Activated CD4-positive, alpha-beta T cell treated with anti-CD3 and anti-CD28 coated beads, Interleukin-2, amount 50 U/mL, for 48 hours (primary cell): ENCODE data around the gene HYKK.
"Not testable (repeated sequence)": the region's sequence is repeated elsewhere in the genome, so short reads cannot be mapped to it uniquely, and the experiment has no call there.

Source experiments
- DNase-seq, 2 experiments: peaks; one replicate each; pipeline ENCODE4 v3.0.0-alpha.2; 2020

Gene HYKK, protein sequence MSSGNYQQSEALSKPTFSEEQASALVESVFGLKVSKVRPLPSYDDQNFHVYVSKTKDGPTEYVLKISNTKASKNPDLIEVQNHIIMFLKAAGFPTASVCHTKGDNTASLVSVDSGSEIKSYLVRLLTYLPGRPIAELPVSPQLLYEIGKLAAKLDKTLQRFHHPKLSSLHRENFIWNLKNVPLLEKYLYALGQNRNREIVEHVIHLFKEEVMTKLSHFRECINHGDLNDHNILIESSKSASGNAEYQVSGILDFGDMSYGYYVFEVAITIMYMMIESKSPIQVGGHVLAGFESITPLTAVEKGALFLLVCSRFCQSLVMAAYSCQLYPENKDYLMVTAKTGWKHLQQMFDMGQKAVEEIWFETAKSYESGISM

DNA sequence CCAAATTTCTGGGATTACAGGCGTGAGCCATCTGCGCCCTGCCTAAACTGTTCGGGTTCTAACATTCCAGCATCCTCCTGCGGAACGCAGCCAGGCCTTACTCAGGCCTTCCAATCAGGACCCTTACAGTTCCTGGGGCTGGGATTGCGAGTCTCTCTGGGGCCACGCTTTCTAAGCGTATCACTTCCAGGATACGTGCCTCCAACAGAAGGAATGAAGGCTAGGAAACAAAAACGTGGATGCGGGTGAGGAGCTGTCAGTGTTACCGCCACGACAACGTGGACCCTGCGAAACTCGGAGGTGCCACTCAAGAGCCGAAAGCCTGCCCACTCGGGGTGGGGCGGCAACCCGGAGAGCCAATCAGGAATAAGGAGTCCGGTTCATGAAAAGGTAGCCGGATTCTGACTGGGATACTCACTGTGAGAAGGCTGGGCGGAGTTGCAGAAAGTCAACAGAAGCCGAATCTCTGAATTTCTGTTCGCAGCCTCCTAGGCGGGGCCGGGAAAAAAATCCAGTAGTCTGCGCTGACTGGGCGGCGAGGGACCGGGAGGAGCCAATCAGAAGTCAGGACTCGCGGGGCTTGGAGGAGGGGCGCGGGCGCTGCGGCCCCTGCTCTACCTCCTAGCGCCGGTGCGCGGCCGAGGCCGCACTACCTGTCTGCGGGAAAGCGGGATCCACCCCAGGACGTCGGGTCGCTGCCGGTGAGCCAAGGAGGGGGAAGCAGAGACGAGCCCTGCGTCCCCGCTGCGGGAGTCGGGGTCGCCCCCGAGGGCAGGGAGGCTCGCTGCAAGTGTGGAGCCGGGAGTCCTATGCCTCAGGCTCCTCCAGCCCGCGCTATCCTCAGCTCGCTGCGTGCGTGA is at the start of gene HYKK:
Gene HYKK, plus strand, starts transcription at position 607 of the 860 bp plus-strand sequence. CDS start 5,512 bp downstream, outside the sequence.
- DNase-seq: peak; percentile 83 to 89

DNA sequence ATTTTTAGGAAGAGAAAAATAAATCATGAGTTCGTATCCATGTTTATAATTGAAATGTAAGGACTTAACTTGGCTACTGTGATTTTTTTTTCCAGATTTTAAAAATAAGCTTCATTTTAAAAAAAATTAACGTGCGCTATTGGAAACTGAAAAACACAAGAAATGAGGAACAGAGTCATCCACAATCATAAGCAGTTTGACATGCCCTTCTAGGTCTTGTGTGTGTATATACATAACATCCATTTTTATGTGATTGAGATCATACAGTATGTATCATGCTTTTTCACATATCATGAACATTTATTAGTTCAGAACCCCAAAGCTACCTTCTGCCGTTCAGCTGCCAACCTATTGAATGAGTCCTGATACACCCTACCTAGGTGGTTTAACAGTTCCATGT is 46.6 kb upstream of the HYKK start:
- DNase-seq: no peak

DNA sequence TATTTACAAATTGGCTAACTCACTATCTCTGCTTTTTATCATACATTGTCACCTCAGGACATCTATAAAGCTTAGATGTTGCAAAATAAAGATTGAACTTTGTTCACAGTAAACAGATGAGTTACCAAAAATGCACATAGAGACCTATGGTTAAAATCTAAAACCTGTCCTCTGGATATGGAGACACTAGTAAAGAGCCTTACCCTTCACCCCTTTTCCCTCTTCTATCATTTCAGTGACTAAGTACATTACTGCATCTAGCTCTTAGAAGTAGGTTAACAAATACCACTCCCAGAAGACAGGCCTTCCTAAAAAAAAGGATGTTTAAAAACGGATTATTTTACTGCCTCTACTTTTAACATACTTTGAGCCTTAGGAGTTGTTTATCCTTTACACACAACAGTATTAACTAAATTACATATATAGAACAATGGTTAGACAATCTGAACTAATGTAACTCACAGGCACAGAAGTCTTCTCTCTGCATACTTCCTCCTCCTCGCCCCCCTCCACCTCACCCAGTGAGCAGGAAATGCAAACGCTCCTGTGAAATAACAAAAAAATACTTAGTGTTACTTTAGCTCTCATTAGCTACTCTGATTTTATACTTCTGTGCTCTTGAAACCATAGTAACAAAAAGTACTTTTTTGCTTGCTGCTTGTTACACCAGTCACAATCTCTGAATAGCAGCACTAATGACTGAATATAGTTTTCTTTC is 46.0 kb upstream of the HYKK start:
- DNase-seq: no peak

DNA sequence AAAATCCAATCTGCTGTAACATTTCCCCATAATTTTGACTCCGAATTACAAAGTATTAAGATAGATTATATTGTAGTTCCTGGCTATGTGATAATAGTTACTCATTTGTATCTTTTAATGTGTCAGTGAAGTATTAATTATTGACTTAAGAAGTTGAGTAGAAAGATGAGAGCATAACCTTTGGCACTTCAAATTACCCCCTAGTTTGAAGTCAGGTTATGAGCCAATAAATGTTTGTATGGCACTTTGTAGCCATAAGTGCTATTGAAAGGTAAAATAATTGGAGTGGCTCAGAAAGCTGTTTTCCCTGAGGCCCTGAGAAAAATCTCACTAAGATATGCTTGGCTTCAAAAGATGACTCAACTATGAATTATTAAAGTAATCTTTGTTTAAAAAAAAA is 38.3 kb upstream of the HYKK start:
- DNase-seq: no peak

DNA sequence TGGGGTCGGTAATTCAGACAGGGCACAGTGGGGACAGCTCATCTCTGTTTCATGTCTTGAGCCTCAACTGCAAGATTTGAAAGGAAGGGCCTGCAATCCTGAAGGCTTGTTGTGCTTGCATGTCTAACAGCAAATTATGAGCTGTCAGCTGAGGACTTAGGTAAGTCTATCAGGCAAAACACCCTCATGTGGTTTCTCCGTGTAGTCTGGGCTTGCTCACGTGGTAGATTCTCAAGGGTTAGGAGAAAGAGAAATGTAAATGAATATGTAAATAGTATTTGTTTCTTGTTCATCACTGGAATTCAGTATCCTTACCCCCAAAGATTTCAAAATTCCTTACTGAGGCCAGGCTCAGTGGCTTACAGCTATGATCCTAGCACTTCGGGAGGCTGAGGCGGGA is 30.1 kb upstream of the HYKK start:
- DNase-seq: no peak

DNA sequence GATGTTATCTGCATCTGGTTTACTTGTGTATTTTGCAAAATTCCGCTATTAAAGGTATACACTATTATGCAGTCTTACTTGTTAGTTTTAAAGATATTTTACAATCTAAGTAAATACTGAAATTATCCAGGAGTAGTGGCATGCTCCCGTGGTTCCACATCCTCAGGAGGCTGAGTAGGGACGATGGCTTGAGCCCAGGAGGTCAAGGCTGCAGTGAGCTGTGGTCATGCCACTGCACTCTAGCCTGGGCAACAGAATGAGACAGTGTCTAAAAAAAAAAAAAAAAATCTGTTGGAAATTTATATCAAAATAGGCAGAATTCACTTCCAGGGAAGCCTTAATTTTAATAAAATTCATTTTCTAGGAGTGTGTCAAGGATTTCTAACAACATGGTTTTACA is 27.7 kb upstream of the HYKK start:
- DNase-seq: no peak

DNA sequence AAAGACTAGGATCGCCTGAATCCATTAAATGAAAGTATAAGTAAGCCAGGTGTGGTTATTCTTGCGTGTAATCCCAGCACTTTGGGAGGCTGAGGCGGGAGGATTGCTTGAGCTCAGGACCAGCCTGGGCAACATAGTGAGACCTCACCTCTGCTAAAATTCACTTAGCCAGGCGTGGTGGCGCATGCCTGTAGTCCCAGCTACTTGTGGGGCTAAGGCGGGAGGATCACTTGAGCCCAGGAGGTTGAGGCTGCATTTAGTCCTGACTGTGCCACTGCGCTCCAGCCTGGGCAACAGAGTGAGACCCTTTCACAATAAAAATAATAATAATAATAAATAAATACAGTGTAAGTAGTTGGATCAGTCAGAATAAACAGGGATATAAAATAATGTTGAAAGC is 25.5 kb upstream of the HYKK start:
- no peak for DNase-seq

DNA sequence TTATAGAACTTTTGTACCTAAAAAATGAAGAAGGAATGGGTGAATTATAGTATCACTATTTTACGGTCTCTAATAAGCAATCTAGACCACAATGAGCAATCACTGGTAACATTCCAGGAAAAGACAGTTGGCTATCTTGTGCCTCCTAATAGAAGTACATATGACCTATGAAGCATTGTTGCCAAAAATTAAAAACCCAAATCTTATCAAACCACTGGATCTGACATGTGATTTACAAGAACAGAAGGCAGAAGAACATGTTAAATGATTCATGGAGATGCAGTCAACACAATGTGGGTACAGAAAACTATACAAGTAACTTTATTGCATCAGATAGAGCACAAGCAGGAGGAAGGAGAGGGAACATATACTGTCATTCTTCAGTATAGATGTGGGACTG is 14.5 kb upstream of the HYKK start:
- no peak for DNase-seq

DNA sequence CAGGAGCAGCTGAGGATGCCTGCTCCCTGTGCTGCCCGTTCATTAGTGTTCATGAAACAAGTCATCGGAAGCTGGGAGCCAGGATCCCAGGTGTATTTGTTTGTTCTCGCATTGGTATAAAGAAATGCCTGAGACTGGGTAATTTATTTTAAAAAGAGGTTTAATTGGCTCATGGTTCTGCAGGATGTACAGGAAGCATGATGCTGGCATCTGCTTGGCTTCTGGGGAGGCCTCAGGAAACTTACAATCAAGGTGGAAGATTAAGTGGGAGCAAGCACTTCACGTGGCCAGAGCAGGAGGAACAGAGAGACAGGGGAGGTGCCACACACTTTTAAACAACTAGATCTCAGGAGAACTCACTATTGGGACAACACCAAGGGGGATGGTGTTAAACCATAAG is 5.5 kb upstream of the HYKK start:
- no peak for DNase-seq

DNA sequence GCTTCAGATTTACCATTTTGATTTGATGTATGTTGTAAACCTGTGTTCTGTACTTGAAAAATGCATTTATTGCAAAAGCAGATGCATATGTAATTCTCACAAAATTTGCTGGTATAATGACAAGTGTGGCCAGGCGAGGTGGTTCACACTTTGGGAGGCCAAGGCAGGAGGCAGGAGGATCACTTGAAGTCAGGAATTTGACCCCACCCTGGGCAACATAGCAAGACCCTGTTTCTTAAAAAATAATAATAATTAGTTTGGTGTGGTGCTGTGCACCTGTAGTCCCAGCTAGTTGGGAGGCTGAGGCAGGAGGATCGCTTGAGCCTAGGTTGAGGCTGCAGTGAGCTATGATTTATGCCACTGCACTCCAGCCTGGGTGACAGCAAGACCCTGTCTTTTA is 4.7 kb upstream of the HYKK start:
- DNase-seq: no peak

DNA sequence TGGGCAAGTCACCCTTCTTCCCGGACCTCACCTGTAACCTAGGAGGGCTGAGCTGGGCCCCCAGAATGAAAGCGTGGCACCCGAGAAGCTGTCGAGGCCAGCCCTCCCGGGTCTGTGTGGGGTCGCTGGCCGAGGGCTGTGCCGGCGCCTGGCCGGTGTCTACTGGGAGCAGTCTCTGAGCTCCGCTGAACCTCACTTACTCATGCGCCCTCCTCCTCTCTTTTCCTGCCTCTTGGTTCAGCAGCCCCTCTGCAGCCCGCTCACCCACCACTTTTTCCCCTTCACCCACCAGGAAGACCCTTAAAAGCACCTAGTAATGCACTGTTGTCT is 419 bp downstream of the HYKK start:
- peak in 1 of 2 experiments; percentile 10 for DNase-seq

DNA sequence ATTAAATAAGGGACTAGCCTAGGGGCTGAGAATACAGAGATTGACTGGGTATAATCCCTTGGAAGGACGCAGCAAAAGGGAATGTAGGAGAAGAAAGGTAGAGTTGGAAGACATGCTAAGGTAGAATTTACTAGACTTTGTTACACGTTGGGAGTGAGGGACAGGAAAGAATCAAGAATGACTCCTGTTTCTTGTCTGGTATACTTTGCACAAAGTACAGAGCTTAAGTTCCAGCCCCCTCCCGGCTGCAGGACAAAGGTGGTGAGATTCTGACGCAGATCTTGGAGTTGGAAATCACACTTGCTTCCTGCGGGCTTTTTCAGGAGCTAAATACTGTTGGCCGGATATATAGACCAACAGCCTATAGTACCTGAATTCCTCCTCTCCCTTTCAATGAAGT is 895 bp downstream of the HYKK start:
- DNase-seq: no peak

DNA sequence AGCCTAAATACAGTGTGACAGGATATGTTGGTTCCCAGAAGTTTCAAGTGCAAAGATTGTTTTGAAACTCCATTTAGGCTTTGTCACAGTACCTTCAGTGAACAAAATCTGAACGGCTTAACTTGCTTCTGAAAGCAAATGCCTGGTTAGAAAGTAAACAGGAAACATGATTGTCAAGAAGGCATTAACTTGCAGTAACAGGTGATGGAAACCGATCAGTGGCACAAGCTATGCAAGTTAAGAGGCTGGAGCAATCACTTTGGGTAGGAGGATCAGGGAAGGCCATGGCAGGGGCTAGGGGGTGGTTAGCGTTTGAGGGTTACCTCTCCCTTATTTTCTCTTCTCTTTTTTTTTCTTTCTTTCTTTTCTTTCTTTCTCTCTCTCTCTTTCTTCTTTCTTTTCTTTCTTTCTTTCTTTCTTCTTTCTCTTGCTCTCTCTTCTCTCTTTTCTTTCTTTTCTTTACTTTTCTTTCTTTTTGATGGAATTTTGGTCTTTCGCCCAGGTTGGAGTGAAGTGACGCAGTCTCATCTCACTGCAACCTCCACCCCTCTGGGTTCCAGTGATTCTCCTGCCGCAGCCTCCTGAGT is 2.4 kb downstream of the HYKK start:
- no peak for DNase-seq

DNA sequence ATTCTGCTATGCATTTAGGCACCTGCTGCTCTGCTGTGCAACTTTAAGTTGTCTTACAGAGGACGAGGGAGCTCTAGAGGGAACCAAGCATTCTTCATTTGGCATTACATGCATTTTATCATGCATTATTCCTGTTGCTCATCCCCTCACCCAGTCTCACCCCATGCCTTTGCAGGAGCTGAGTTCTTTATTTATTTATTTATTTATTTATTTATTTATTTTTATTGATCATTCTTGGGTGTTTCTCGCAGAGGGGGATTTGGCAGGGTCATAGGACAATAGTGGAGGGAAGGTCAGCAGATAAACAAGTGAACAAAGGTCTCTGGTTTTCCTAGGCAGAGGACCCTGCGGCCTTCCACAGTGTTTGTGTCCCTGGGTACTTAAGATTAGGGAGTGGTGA is 12.7 kb downstream of the HYKK start:
- DNase-seq: not testable (repeated sequence)

DNA sequence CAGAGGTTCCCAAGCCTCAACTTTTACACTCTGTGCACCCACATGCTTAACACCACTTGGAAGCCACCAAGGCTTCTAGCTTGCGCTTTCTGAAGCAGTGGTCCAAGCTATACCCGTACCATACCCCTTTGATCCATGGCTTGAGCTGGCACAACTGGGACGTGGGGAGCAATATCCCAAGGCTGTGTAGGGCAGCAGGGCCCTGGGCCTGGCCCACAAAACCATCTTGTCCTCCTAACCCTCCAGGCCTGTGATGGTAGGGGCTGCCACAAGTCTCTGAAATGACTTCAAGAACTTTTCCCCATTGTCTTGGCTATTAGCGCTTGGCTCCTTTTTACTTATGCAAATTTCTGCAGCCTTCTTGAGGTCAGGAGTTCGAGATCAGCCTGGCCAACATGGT is 16.9 kb downstream of the HYKK start:
- DNase-seq: no peak

DNA sequence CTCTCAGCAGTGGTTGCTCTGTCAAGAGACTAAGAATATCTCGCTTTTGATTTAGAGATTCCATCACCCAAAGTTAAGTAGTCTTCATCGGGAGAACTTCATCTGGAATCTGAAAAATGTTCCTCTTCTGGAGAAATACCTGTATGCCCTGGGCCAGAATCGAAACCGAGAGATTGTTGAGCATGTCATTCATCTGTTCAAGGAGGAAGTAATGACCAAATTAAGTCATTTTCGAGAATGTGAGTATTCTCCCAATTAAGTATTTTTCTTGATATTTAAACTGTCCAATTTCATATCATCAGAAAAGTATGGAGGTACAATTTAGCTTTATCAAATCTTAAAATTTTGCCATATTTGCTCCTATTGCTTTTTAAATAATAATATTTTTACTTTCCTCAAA is 19.9 kb downstream of the HYKK start:
- no peak for DNase-seq

DNA sequence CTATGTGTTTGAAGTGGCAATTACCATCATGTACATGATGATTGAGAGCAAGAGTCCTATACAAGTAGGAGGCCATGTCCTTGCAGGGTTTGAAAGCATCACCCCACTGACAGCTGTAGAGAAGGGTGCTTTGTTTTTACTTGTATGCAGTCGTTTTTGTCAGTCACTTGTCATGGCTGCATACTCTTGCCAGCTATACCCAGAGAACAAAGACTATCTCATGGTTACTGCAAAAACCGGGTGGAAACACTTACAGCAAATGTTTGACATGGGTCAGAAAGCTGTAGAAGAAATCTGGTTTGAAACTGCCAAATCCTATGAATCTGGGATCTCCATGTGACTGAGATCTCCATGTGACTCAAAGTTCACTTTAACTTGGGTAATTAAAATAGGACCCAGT is 26.0 kb downstream of the HYKK start:
- DNase-seq: no peak

DNA sequence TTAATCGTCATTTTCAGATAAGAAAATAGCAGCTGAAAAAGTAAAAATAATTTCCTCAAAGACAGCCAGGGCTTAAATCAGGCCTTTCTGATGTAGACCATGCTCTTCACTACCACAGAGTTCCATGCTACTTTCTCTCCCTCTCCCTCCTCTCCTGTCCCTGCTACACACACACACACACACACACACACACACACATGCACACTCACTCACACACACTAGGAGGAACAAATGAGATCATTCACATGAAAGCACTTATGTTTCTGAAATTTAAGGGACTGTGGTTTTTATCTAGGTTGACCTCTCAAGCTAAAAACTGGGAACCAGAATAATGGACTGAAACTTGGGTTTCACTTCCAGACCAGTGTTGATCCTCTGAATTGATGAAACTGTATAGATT is 28.8 kb downstream of the HYKK start:
- DNase-seq: no peak

DNA sequence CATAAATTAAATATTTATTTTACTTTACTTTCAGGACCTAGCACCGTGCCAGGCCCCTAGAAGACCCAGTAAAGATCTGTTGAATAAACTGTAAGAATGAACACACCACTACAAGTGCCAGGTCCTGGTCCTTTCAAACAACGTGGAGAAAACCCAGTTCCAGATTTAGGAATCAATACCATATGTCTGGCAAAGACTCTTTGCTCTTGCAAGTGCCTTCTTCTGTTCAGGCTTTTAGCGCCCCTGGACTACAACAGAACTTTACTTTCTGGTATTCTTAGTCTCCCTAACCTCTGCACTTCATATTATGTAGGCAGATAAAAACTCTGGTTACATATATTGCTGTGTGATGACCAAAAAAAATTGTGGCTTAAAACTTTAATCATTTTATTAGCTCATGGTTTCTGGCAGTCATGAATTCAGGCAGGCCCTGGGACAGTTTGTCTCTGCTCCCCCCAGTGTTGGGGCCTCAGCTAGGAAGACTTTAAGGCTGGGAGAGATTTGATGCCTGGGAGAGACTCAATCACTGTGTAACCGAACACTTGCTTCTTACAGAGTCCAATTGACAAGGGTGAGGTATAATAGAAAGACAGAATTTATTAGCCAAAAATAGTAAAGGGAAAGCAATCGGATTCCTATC is 30.0 kb downstream of the HYKK start:
- DNase-seq: no peak

DNA sequence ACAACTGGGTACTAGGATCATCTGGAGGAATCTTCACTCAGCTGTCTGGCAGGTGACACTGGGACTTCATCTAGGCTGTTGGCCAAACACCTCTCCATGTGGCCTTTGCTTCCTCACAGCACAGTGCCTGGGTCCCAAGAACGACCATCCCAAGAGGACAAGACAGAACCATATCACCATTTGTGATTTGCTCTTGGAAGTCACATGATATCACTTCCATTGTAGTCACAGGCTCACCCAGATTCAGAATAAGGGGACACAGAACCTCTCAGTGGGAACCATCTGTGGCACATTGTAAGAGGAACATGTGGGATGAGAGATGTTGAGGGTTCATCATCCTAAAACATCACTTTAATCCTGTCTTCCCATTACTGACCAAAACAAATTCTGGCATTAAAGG is 31.0 kb downstream of the HYKK start:
- DNase-seq: no peak

DNA sequence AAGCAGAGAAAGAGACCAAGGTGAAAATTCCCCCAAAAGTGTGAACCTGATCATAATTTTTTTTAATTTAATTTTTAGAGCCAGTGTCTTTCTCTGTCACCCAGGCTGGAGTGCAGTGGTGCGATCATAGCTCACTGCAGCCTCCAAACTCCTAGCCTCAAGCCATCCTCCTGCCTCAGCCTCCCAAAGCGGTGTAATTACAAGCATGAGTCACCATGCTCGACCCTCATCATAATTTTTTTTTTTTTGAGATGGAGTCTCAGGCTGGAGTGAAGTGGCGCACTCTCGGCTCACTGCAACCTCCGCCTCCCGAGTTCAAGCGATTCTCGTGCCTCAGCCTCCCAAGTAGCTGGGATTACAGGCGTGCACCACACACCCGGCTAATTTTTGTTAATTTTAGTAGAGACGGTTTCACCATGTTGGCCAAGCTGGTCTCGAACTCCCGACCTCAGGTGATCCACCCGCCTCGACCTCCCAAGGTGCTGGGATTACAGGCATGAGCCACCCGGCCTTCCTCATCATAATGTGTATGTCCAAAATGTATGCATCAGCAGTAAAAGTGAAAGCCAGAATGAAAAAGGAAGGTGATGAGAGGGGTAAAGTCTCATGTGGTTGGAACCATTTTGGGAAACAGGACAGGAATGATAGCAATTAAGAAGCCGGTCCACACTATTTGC is 32.2 kb downstream of the HYKK start:
- DNase-seq: peak; percentile 7 to 19
